Spinal cord (tissue), 10 donors: ENCODE data around the gene KCTD18. TPM values are rescaled to one million over a fixed set of nuclear protein-coding genes. Genes with fewer than 3 reads are reported as not detected.
A peak's percentile ranks its signal among the peaks of the same experiment; 100 is the strongest.

Source experiments
- DNase-seq, 6 donors: peaks; one replicate each; pipeline versions ENCODE4 v3.0.0 to v3.0.0-alpha.2; 2013 to 2015; ENCODE audit warnings: low spot score in 6 of 6, low read depth in 4 of 6
- H3K27ac ChIP-seq: one replicate; pipeline ENCODE4 v1.5.1; 2013; ENCODE audit warnings: low read depth, low read length, control low read depth
- H3K27me3 ChIP-seq: one replicate; pipeline ENCODE4 v1.6.1; 2013; ENCODE audit warnings: low read length; ENCODE audit not compliant: control insufficient read depth, insufficient read depth
- H3K36me3 ChIP-seq: one replicate; pipeline ENCODE4 v1.6.1; 2013; ENCODE audit warnings: low read length; ENCODE audit not compliant: control insufficient read depth, insufficient read depth
- H3K4me1 ChIP-seq: one replicate; pipeline ENCODE4 v1.6.1; 2013; ENCODE audit warnings: low read length; ENCODE audit not compliant: control insufficient read depth, insufficient read depth
- H3K4me3 ChIP-seq: one replicate; pipeline ENCODE4 v1.5.1; 2013; ENCODE audit warnings: low read depth, low read length, control low read depth
- H3K9me3 ChIP-seq: one replicate; pipeline ENCODE4 v1.6.1; 2013; ENCODE audit warnings: low read length; ENCODE audit not compliant: control insufficient read depth, insufficient read depth
- WGBS: methylation state at CpG from one replicate; pipeline ENCODE4 v1.1.5; 2013; ENCODE audit warnings: missing lambda C conversion rate; ENCODE audit not compliant: insufficient coverage; 5-methylcytosine and 5-hydroxymethylcytosine counted together
- long read RNA-seq, 4 donors: transcript quantifications; one replicate each; lab custom pipeline, GENCODE V29; 2026
- polyA plus RNA-seq, 2 donors: library from polyadenylated mRNA; unstranded; fragments of 120-200 nt; gene quantifications; one replicate each; pipeline ENCODE4 v1.2.1, GENCODE V29; 2013; ENCODE audit not compliant: insufficient read length in 2 of 2
- total RNA-seq, 2 donors: library from RNA; depleted of rRNA in 1 of 2; stranded (reverse); fragments of 120-200 nt in 1 of 2; fragments of >200 nt in 1 of 2; gene quantifications; one replicate each; pipeline versions ENCODE4 v1.2.3 to v1.2.4, GENCODE V29; 2013 to 2014
- donor health status: healthy.

Gene KCTD18
- total RNA-seq = 10 to 100 TPM; 12.9 to 15.2 TPM
- 10 to 100 TPM; 11.8 to 12.3 TPM for polyA plus RNA-seq
- long read RNA-seq, donor 1, partial matches to known transcripts = 0 of 5 reads
- long read RNA-seq, donor 1, other reads (novel, unspliced or antisense) = 0 of 5 reads
- long read RNA-seq, donor 2, partial matches to known transcripts = 0 of 1 reads
- long read RNA-seq, donor 2, other reads (novel, unspliced or antisense) = 0 of 1 reads
- long read RNA-seq, donor 3, partial matches to known transcripts = 0 of 5 reads
- long read RNA-seq, donor 3, other reads (novel, unspliced or antisense) = 0 of 5 reads
- long read RNA-seq, donor 4, partial matches to known transcripts = 0 of 2 reads
- long read RNA-seq, donor 4, other reads (novel, unspliced or antisense) = 0 of 2 reads

DNA sequence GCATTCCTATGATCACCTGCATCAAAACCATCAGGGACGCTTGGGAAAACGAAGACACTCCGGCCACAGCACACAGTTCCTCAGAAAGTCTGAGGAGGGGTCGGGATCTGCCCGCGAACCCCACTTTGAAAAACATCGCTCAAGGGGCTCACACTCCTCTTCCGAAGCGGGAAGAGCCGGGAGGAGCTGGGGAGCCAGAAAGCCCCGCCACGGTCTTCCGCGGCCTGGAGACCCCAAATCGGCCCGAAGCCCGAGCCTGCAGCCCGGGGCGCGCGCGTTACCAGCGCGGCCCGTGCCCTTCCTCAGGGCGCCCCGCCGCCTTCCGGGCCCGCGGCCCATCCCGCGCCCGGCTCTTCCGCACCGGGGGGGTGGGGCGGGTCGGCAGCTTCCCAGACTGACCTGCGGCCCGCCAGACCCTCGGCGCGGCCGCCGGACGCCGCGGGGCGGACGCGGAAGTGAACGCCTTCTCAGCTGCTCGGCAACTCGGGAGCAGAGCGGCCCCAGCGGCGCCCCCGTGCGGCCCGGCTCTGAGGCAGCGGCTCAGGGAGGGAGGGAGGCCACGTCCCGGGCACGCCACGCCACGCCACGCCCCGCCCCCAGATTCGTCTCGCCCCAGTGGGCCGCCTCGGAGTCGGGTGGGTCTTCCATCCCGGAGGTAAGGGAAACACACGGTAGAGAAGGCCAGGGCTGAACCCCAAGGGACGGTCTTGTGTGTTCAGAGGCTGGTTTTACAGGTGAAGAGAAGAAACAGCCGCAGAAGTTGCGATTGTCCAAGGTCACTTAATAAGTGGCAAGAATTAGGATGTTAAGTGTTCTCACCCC lies at the start of gene KCTD18:
TSS of gene KCTD18 (minus strand) at position 457 of the 822 bp plus-strand sequence. CDS start 3,052 bp downstream, outside the sequence.
- peak; percentile 57 to 95 (median 76) for DNase-seq
- Histone ChIP-seq H3K36me3 (no peaks in the 10 kb centered on the region), H3K27me3 (no peaks in the 10 kb centered on the region), H3K27ac (peak within 1 kb of the TSS; percentile 58), H3K4me3 (peak within 1 kb of the TSS; percentile 74), H3K9me3 (no peaks in the 10 kb centered on the region), H3K4me1 (peaks cover 7% of the 10 kb centered on the region)
- under 1% methylated on average over 72 of the region's 78 CpGs for WGBS

DNA sequence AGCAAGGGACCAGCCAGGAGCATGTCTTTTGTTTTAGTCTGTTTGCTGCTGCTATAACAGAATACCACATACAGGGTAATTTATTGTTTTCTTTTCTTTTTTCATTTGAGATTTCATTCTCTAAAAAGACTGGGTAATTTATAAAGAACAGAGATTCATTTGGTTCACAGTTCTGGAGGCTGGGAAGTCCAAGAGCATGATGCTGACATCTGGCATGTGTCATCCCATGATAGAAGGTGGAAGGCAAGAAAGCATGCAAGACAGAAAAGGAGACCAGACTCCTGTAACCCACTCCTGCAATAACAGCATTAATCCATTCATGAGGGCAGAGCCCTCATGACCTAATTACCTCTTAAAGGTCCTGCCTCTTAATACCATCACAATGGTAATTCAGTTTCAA lies 30.9 kb upstream of the KCTD18 start:
- Histone ChIP-seq H3K27me3 (no peaks in the 10 kb centered on the region), H3K9me3 (no peaks in the 10 kb centered on the region), H3K4me1 (no peaks in the 10 kb centered on the region), H3K4me3 (no peak overlapping the region), H3K27ac (no peak overlapping the region), H3K36me3 (no peaks in the 10 kb centered on the region)
- DNase-seq = no peak

GRCh38 chr2:200538139-200538538 lies 28.3 kb upstream of the KCTD18 start:
- Histone ChIP-seq H3K27ac (no peak overlapping the region), H3K9me3 (no peaks in the 10 kb centered on the region), H3K4me3 (no peak overlapping the region), H3K4me1 (no peaks in the 10 kb centered on the region), H3K27me3 (no peaks in the 10 kb centered on the region), H3K36me3 (no peaks in the 10 kb centered on the region)
- 92% methylated on average over 1 of the region's 1 CpG for WGBS
- no peak for DNase-seq

- DNase-seq = no peak
- H3K36me3 ChIP-seq = no peaks in the 10 kb centered on the region
- H3K4me1 ChIP-seq = no peaks in the 10 kb centered on the region
- no peaks in the 10 kb centered on the region for H3K27me3 ChIP-seq
- H3K9me3 ChIP-seq = no peaks in the 10 kb centered on the region
- H3K27ac ChIP-seq = no peak overlapping the region
- H3K4me3 ChIP-seq = no peak overlapping the region
These were observed 24.7 kb upstream of the KCTD18 start for GRCh38 chr2:200534572-200534971.

DNA sequence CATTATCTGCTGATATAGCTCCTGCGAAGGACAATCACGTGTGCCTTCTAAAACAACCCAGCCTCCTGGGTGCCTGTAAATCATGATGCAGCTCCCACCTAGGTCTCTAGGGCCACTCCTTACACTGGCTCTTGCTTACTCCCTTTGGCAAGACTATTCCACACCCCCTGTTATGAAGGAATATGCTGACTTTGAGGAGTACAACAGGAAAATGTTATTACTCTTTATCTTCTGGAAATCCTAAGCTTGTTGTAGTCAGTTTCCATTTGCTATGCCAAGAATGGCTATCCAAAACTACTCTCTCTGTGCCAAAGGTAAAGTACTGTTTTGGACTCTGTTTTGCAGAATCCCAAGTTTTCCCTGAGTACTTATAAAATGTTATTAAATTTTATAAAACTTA lies 23.9 kb upstream of the KCTD18 start:
- DNase-seq = no peak
- Histone ChIP-seq H3K27ac (no peak overlapping the region), H3K36me3 (no peaks in the 10 kb centered on the region), H3K4me1 (no peaks in the 10 kb centered on the region), H3K4me3 (no peak overlapping the region), H3K9me3 (no peaks in the 10 kb centered on the region), H3K27me3 (no peaks in the 10 kb centered on the region)
- WGBS = 90% methylated on average over 2 of the region's 2 CpGs

DNA sequence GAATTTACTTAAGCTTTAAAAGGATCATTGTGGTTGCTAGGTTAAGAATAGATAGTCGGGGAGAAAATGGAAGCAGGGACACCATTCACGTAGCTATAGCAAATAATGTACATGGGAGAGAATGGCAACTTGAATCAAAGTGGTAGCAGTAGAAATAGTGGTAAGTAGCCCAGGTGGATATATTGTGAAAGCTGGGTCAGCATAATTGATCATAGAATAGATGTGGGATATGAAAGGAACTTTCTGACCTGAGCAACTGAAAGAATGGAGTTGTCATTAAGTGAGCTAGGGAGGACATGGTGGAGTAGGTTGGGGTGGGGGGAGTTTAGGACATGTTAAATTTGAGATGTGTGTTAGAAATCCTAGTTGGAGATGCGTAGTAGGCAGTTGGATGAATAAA lies 18.4 kb upstream of the KCTD18 start:
- 96% methylated on average over 2 of the region's 3 CpGs for WGBS
- no peaks in the 10 kb centered on the region for H3K36me3 ChIP-seq
- no peak overlapping the region for H3K4me3 ChIP-seq
- H3K27me3 ChIP-seq = no peaks in the 10 kb centered on the region
- peaks cover 6% of the 10 kb centered on the region for H3K4me1 ChIP-seq
- no peaks in the 10 kb centered on the region for H3K9me3 ChIP-seq
- no peak for DNase-seq
- H3K27ac ChIP-seq = no peak overlapping the region

DNA sequence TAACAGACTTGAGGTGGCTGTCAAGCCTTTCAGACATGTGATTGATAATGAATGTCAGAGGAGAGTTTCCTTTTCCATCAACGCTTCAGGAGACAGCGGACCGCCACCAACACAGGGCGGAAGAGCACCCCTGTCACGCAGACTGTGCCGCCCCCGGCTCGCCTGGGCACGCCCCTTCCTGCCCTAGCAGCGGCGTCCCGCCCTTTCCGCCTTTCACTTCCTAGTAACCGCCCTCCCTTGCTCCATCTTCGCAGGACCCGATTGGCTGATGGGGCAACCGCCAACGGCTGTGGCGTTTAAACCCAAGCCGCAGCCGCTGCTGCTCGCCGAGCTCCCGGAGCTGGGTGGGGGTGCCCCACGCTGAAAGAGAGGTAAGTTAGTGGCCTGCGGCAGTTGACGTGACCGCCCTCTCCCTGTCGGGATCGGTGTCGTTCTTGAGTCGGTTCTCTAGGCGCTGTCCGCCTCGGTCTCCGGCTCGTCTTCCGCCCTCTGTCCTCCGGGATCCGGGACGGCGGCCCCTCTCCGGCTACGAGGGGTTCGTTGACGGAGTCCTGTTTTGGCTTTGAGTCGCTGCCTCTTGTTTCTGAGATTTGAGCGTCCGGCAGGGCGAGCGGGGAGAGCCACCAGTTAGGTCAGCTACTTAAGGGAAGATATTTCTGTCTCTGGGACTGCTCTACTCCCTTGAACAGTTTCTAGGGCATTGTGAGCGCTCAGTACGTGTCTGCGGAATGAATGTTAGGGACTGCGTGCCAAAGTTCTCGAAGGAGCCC lies 16.2 kb upstream of the KCTD18 start, which contains the start of gene SGO2:
TSS of gene SGO2 (plus strand) at position 326 of the 770 bp plus-strand sequence. CDS start 6,769 bp downstream, outside the sequence.
- Histone ChIP-seq H3K9me3 (no peaks in the 10 kb centered on the region), H3K27ac (peak within 1 kb of the TSS; percentile 63), H3K4me1 (peaks cover 6% of the 10 kb centered on the region), H3K4me3 (peak within 1 kb of the TSS; percentile 82), H3K27me3 (peaks cover 13% of the 10 kb centered on the region), H3K36me3 (no peaks in the 10 kb centered on the region)
- WGBS = under 1% methylated on average over 56 of the region's 56 CpGs
- peak; percentile 76 to 98 (median 88) for DNase-seq

GRCh38 chr2:200525551-200525881 lies 15.6 kb upstream of the KCTD18 start:
- Histone ChIP-seq H3K36me3 (no peaks in the 10 kb centered on the region), H3K4me1 (peaks cover 6% of the 10 kb centered on the region), H3K9me3 (no peaks in the 10 kb centered on the region), H3K27me3 (peaks cover 13% of the 10 kb centered on the region), H3K27ac (peak overlapping the region; percentile 63), H3K4me3 (peak overlapping the region; percentile 82)
- DNase-seq = no peak
- no CpG with 5 or more reads among the region's 7 CpGs for WGBS

DNA sequence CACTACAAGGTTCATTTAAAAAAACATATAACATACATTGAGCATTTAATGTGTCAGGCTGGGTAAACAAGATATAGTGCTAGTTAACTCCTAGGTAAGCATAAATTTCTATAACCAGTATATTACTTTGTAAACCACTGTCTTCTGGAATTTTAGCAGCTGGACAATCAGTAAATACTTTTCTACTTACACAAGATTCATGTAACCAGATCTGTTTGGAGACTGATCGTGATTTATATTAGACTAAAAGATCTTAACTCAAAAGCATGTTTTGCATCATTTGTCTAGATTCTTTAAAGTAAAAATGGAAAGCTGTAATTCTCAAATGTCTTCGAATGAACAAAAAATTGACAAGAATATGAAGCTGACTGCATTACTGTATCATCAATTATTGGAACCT lies 15.2 kb upstream of the KCTD18 start:
- H3K9me3 ChIP-seq = no peaks in the 10 kb centered on the region
- H3K4me3 ChIP-seq = peak overlapping the region; percentile 82
- peaks cover 6% of the 10 kb centered on the region for H3K4me1 ChIP-seq
- WGBS = no CpG with 5 or more reads among the region's 2 CpGs
- no peaks in the 10 kb centered on the region for H3K36me3 ChIP-seq
- no peak overlapping the region for H3K27ac ChIP-seq
- peak in 1 of 6 donors; percentile 6 for DNase-seq
- H3K27me3 ChIP-seq = peaks cover 13% of the 10 kb centered on the region
